HepG2 (cell line): Measurements from ENCODE around the gene ING2. TPM values are rescaled to one million over a fixed set of nuclear protein-coding genes. Genes with fewer than 3 reads are reported as not detected.

Source experiments
- ATF4 ChIP-seq, 2 experiments: fragments of 450-650 bp in 1 of 2; sonication (generic) in 1 of 2; formaldehyde crosslinking; IDR thresholded peaks; 2 replicates each; pipeline versions ENCODE4 v1.5.0 to v1.8.0; 2020 to 2022; ENCODE audit warnings: mild to moderate bottlenecking in 1 of 2, missing genetic modification reagents in 1 of 2
- ATF5 ChIP-seq: sonication (generic); formaldehyde crosslinking; IDR thresholded peaks from 2 replicates; pipeline ENCODE4 v1.4.0; 2020; ENCODE audit warnings: mild to moderate bottlenecking, low read depth, missing genetic modification reagents
- CCDC6 ChIP-seq: sonication (generic); formaldehyde crosslinking; IDR thresholded peaks from 2 replicates; pipeline ENCODE4 v1.8.1; 2022; ENCODE audit warnings: mild to moderate bottlenecking, missing genetic modification reagents, moderate library complexity
- CREB1 ChIP-seq, 2 experiments: fragments of 450-650 bp in 1 of 2; IDR thresholded peaks; 2 replicates each; pipeline ENCODE4 v1.6.1; 2016 to 2017; ENCODE audit warnings: control low read depth in 1 of 2, mild to moderate bottlenecking in 1 of 2, missing compliant biosample characterization in 1 of 2, missing genetic modification characterization in 1 of 2
- DNMT1 ChIP-seq: sonication (generic); formaldehyde crosslinking; IDR thresholded peaks from 2 replicates; pipeline ENCODE4 v1.5.1; 2020; ENCODE audit warnings: mild to moderate bottlenecking, missing genetic modification reagents
- ETV5 ChIP-seq: IDR thresholded peaks from 2 replicates; pipeline ENCODE4 v1.6.1; 2018; ENCODE audit warnings: missing biosample characterization, missing genetic modification reagents, inconsistent platforms, borderline replicate concordance
- EZH2 ChIP-seq: conservative IDR thresholded peaks from 2 replicates; pipeline ENCODE4 v1.6.1; 2012; ENCODE audit warnings: mild to moderate bottlenecking, low read depth, low read length, moderate library complexity
- HNRNPH1 ChIP-seq: fragments of 200-400 bp; formaldehyde crosslinking; optimal IDR thresholded peaks from 2 replicates; pipeline ENCODE3; 2017; ENCODE audit warnings: mild to moderate bottlenecking, low read depth, low read length
- HNRNPUL1 ChIP-seq: fragments of 200-400 bp; formaldehyde crosslinking; IDR thresholded peaks from 2 replicates; pipeline ENCODE4 v1.6.1; 2017; ENCODE audit warnings: low read depth, mild to moderate bottlenecking, low read length, moderate library complexity
- HOXD1 ChIP-seq: sonication (generic); formaldehyde crosslinking; IDR thresholded peaks from 2 replicates; pipeline ENCODE4 v1.5.0; 2020; ENCODE audit warnings: missing genetic modification reagents
- KAT7 ChIP-seq: IDR thresholded peaks from 2 replicates; pipeline ENCODE4 v1.6.1; 2018; ENCODE audit warnings: borderline replicate concordance, missing compliant biosample characterization
- KMT2B ChIP-seq: IDR thresholded peaks from 2 replicates; pipeline ENCODE4 v1.6.1; 2016; ENCODE audit warnings: missing genetic modification reagents, missing compliant biosample characterization
- MAZ ChIP-seq, 2 experiments: sonication (generic) in 1 of 2; formaldehyde crosslinking in 1 of 2; IDR thresholded peaks; 2 replicates each; pipeline versions ENCODE4 v1.5.0 to v1.6.1; 2012 to 2020; ENCODE audit warnings: low read depth in 2 of 2, mild to moderate bottlenecking in 2 of 2, borderline replicate concordance in 1 of 2, improper control_type of control experiment in 1 of 2, low read length in 1 of 2, missing genetic modification reagents in 1 of 2, moderate library complexity in 1 of 2
- NCOA2 ChIP-seq: sonication (generic); formaldehyde crosslinking; IDR thresholded peaks from 2 replicates; pipeline ENCODE4 v1.8.0; 2022; ENCODE audit warnings: inconsistent platforms
- NFE2L2 ChIP-seq: fragments of 150-350 bp; IDR thresholded peaks from 2 replicates; pipeline ENCODE4 v1.6.1; 2014; ENCODE audit warnings: low read length
- RFX3 ChIP-seq: IDR thresholded peaks from 2 replicates; pipeline ENCODE4 v1.6.1; 2016; ENCODE audit warnings: missing biosample characterization, missing genetic modification reagents
- SIX4 ChIP-seq: sonication (generic); formaldehyde crosslinking; IDR thresholded peaks from 2 replicates; pipeline ENCODE4 v1.4.0; 2020; ENCODE audit warnings: missing genetic modification reagents
- STAT6 ChIP-seq: sonication (generic); formaldehyde crosslinking; IDR thresholded peaks from 2 replicates; pipeline ENCODE4 v1.4.0; 2020; ENCODE audit warnings: missing genetic modification reagents, mild to moderate bottlenecking, borderline replicate concordance
- TFDP1 ChIP-seq: IDR thresholded peaks from 2 replicates; pipeline ENCODE4 v1.6.1; 2016; ENCODE audit warnings: missing compliant biosample characterization, missing genetic modification reagents, borderline replicate concordance
- ZNF20 ChIP-seq: sonication (generic); formaldehyde crosslinking; IDR thresholded peaks from 2 replicates; pipeline ENCODE4 v1.4.0; 2020; ENCODE audit warnings: mild to moderate bottlenecking, moderate library complexity, missing genetic modification reagents
- ZNF276 ChIP-seq: sonication (generic); formaldehyde crosslinking; IDR thresholded peaks from 2 replicates; pipeline ENCODE4 v1.4.0; 2020; ENCODE audit warnings: mild to moderate bottlenecking, low read depth, missing genetic modification reagents
- ZNF383 ChIP-seq: sonication (generic); formaldehyde crosslinking; IDR thresholded peaks from 2 replicates; pipeline ENCODE4 v1.4.0; 2020; ENCODE audit warnings: missing genetic modification reagents, mild to moderate bottlenecking, borderline replicate concordance
- polyA plus RNA-seq, 8 experiments: library from polyadenylated mRNA; depleted of rRNA in 3 of 8; stranded (reverse) in 7 of 8; unstranded in 1 of 8; fragments of >200 nt; fragmentation: Illumina TruSeq in 4 of 8; extraction: Trizol in 4 of 8; gene quantifications; 2 replicates each; pipeline versions ENCODE4 v1.2.1 to v1.2.3, GENCODE V29; 2011 to 2016; ENCODE audit warnings: low read depth in 4 of 8, missing spikeins in 1 of 8, mixed read lengths in 1 of 8; ENCODE audit not compliant: insufficient read depth in 1 of 8
- total RNA-seq, 5 experiments: library from RNA; depleted of rRNA; stranded (reverse); fragments of >200 nt; fragmentation: Illumina TruSeq; extraction: Trizol; gene quantifications; 2 replicates each; pipeline ENCODE4 v1.2.3, GENCODE V29; 2016; ENCODE audit warnings: low read depth in 1 of 5

Gene ING2
- total and polyA plus RNA-seq, 2 of the 13 experiments (the other 11 are each of a cell fraction or from before 2014, with no cell fraction given), result 6.6 to 12.4 TPM

- TF ChIP-seq SIX4 (no peak), RFX3 (CRISPR knock-in tag) (peak; percentile 95), ATF5 (no peak), ZNF276 (CRISPR knock-in tag) (no peak), ATF4 (CRISPR knock-in tag; IDR thresholded peaks at IDR 0.05) (no peak), CREB1 (IDR thresholded peaks at IDR 0.05) (peak; percentile 68), CREB1 (CRISPR knock-in tag; IDR thresholded peaks at IDR 0.05) (peak; percentile 83), STAT6 (CRISPR knock-in tag) (no peak; the same call in 1 of the 2 replicates), KAT7 (CRISPR knock-in tag) (no peak; the same call in 1 of the 2 replicates), HNRNPH1 (no peak), ETV5 (CRISPR knock-in tag) (peak; percentile 48; the same call in 1 of the 2 replicates), EZH2 (no peak), MAZ (IDR thresholded peaks at IDR 0.05; ENCODE audit: borderline replicate concordance, low read depth, low read length) (peak; percentile 71; the same call in 1 of the 2 replicates), MAZ (CRISPR knock-in tag; IDR thresholded peaks at IDR 0.05; ENCODE audit: low read depth) (peak; percentile 83), KMT2B (CRISPR knock-in tag) (peak; percentile 88), ZNF20 (CRISPR knock-in tag) (no peak), TFDP1 (CRISPR knock-in tag) (0 out of 2 replicates have a peak, but pooled peaks have one; percentile 20), DNMT1 (no peak), CCDC6 (no peak), HOXD1 (no peak), ZNF383 (CRISPR knock-in tag) (no peak), NFE2L2 (no peak), NCOA2 (CRISPR knock-in tag) (no peak), HNRNPUL1 (no peak)
Measured at GRCh38 chr4:183505611-183506388, 942 bp downstream of the ING2 start (continued).
